NOMO-1 treated with dmso at 0.1 percent for 144 hours (cell line): Measurements from ENCODE around the gene LRMDA.

Experiments used
- DNase-seq: peaks from one replicate; lab custom pipeline; 2025; ENCODE audit not compliant: unreplicated experiment; lab: John Stamatoyannopoulos, UW

LRMDA gene

DNA sequence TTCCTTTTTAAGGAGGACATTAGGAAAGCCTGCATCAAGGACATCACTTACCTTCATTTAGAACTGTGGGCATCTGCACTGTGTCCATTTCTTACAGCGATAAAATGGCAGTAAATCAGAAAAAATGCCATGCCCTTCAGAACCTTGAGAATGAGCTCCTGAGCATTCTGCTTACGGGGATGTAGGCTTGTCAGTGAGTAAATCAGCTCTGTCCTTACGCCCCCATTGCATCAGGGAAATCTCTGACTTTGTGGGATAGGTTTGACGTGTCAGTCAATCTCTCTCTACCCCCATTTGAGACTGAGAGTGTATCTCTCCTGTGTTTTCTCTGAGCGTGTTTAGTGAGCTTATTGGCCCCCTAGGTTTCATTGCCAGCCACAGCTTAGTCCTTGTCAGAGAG, 837.1 kb downstream of the LRMDA start:
- DNase-seq: no peak

DNA sequence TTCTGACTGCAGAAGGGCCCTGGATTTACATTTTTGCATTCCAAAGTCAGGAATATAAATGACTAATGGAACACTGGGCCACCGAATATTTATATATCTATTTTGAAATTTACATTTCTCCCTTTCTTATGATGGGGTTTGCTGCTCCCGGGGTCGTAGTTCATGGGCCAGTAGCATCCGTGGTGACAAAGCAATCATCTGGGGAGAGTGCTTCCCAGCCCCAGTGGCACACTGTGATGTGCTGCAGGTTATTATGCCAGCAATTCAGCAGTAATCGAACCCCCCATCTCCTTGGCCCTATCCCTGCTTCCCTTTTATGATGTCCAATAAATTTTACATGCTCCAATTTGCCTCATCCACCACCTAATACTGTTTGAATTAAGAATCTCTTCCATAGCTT, 837.5 kb downstream of the LRMDA start:
- DNase-seq: no peak

DNA sequence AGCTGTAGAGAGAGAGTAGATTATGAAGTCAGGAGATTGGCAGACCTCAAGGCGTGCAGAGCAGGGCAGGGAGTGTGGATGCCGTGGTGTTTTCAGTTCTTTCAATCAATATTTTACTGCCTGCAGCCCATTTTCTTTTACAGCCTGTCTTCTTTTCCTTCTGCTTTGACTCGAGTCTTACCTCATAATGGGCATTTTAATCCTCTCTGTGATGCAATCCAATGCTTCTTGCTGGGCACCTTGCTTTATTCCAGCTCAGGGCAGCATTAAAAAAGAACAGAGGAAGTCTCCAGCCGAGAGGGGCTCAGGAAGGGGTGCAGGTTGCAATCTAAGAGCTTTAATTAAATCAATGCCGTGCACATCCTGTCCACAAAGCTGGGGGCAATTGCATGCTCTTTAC, 839.0 kb downstream of the LRMDA start:
- DNase-seq: peak; percentile 42

DNA sequence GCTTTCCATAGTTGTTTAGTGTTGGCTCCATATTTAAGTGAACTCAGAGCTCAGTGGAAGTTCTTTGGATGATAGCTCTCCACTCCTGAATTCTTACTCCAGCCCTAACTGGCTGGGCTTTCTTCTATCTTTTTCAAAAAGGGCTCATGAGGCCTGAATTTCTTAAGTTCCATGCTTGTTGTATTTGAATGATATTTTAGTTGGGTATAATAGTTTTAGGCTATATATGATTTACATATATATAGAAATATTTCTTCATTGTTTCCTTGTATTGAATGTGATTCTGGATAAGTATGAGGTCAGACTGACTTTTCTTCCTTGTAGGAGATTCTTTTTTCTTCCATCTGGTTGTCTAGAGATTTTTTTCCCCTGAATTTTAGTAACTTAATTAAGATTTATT, 843.5 kb downstream of the LRMDA start:
- DNase-seq: no peak

DNA sequence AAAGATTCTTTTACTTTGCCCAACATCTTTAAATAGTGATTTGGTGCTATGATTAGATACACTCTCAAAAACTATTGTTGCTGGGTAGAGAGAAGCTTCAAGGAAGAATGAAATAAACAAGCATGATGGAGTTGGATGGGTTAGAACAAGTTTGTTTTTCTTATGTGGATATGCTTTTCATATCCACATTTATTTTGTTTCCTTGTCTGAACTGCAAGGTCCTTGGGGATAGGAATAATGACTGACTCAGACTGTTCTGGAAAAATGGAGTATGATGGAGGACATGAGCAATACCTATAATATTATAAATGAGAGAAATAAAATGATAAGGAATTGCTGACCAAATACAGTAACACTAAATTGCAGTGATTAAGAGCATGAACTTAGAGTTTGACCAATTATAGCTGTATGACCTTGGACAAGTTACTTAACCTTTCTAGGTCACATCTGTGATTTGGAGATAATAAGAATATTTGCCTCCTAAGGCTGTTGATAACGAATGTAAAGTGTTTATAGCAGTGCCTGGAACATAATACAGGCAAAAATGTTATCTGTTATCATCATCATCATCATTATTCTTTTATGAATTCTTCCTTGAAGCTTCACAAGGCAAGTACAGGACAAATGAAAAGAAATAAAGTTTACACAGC, 847.5 kb downstream of the LRMDA start:
- DNase-seq: no peak

DNA sequence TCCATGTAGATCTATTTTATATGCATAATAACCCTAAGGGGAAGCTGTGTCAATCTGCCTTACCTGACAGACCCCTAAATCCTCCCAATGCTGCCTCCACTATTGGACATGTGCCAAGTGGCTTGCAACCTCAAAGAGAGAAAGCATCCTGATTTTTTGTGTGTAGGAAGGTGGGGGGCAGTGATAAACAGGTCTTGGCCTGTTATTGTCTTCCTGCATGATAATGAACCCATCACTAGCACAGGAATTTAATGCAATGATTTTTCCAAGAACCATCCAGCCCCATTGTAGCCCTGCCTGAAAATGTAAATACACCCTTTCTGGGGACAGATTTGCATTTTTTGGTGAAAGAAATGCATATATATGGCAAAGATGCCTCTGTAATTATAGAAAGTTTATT, 850.2 kb downstream of the LRMDA start:
- no peak for DNase-seq

DNA sequence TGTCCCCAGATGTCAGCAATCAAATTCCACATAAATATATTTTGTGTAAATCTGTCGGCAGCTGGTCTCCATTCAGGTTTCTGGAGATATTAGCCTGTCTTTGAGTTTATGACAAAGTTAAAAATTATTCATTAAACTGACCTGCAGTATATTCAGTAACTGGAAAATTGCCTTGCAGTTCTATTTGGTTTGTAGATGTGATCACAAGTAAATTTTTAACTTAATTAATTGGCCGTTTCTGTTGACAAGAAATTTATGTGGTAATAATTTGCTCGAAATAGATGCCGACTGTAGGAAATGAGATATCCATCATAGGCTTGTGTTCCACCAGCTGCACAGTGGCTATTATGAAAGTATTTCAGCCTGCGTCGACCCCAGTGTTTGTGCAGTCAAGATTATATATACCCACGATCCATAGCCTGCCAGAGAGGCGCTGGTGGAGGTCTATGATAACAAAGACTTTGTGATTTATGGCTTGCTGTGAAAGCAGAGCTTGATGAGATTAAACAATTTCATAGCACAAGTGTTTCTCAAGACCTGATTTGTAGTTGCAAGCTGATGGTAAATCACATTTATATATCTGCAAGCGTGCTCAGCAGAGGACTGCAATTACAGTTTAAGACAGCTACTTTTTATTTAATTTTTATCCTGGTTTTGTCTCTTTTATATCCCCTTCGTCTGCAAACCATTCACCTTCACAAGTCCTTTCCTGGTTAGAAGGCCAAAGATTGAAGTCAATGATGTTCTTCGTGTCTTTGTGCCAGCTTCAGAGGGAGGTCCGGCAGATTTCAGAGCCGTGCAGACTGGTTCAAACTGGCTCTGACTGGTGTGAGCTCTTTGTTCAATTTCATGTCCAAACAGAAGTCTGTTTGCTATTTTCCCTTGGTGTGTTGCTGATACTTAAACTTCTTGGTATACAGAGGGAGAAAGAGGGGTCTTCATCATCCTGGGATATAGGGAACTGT, 850.9 kb downstream of the LRMDA start:
- DNase-seq: no peak

DNA sequence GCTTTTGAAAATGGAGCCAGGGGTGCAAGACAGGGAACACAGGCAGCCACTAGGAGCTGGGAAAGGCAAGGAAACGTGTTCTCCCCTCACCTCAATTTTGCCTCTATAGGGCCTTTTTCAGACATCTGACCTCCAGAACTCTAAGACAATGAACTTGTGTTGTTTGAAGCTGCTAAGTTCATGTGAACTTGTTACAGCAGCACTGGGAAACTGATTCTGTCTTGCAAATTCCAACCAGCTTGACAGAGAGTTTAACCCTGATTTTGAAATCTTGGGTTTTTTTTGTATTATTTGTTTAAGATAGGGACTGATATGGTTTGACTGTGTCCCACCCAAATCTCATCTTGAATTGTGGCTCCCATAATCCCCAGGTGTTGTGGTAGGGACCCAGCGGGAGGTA, 852.9 kb downstream of the LRMDA start:
- DNase-seq: no peak

DNA sequence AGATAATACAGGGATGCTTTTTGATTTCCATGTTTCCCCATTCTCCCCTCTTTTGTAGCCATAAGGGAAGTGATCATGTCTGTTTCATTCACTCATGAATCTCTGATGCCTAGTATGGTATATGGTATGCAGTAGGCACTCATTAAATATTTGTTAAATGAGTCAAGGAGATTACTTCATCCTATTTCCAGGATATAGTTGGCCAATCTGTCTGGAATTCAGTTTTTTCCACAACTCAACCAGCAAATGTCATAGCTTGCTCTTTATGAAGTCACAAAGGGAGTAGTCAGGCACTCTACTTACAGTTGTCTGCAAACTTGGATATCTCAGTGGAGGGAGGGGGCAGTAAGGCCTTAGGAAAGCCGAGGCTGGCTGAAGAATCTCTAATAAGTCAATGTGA, 853.6 kb downstream of the LRMDA start:
- no peak for DNase-seq

DNA sequence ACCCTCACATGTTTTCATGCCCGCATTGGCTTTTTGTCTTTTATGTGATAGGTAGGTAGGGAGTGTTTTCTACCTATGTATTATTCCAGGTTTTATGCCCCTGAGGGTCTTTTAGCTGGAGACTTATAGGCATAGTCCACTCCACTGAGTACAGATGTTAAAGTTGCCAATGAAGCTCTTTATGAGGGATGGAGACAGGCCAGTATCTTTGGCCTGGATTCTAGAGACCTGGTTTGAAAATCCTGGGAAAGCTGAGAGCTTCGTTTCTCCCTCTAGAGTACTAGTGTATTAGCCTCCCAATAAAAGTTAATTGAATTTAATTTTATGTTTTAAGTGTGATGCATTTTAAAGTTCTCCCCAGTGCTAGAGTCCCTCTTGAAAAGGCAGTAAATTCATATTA, 854.1 kb downstream of the LRMDA start:
- DNase-seq: no peak

DNA sequence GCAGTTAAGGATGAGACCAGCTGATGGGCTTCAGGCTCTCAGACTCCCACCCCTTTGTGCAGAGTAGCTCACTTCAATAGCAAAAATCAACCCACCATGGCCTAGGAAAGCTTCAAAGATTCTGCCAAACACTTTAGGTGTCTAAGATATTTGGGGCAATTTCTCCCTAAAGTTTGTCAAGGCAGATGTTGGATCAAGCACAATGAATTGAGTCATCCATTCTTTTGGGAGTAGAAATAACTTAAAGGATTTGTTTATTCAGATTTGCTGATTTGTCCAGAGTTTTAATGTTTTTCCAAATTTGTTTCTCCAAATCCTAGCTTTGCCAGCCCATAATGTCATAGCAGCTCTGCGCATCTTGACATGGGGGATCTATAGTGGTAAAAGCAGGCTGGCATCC, 855.1 kb downstream of the LRMDA start:
- DNase-seq: no peak

DNA sequence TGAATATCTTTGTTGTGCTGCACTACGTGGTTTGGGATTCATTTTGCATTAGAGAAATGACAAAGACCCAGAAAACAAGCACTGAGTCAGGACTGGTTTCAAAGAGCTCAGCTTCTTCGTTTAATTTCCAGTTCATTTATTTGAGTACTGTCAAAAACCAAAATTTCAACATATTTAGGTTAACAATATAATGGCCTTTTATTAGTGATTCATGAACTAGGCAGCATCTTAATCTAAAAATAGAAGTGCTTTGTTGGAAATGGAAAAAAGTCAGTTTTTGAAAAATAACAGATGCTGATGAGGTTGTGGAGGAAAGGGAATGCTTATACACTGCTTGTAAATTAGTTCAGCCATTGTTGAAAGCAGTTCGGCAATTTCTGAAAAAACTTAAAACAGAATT, 856.4 kb downstream of the LRMDA start:
- DNase-seq: no peak

DNA sequence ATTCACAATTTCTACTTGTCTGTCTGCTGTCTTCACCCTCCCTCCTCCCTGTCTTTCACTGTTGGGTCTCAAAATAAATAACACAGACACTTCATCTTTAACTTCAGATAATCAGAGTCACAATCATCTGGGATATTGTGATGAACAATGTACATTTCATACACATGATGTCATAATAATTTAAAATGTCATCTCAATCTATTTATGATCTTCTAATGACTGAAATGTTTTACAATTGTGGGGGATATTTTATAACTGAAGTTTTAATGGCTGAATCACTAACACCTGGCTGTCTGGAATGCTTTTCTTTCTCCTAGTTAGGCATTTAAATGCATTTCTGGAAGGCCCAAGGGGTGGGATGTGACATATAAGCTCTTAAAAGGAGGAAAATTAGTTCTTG, 859.8 kb downstream of the LRMDA start:
- DNase-seq: no peak

DNA sequence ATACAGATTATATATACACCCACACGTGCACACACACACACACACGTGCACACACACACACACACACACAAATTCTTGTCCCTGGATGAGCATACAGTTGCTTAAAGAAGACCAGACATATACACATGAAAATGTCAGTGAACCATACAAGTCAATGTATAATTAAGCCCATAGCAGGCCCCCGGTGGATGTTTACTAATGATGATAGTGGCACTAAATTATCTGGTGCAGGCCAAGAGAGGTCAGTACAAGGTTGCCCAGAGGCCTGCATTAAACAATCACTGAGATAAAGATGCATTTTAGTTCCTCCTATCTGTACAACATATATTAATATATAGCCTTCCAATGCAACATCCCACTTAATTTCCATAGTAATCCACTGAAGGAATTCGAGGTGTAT, 860.5 kb downstream of the LRMDA start:
- no peak for DNase-seq

DNA sequence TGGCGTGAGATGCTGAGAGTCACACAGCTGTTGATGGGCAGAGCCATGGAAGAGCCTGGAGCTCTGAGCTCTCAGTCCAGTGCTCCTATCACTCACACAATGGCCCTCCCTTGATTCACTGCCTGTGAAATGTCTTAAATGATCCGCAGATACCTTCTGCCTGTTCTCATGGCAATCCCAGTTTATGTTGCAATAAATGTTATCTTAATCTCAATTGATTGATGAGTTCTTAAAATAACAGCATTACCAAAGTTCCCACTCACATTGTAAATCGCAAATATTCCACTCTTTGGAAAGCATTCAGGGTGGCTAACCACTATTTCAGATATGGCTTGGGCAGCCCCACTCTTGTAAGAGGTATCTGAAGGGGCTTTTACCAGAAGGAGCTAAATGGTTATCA, 865.5 kb downstream of the LRMDA start:
- no peak for DNase-seq

DNA sequence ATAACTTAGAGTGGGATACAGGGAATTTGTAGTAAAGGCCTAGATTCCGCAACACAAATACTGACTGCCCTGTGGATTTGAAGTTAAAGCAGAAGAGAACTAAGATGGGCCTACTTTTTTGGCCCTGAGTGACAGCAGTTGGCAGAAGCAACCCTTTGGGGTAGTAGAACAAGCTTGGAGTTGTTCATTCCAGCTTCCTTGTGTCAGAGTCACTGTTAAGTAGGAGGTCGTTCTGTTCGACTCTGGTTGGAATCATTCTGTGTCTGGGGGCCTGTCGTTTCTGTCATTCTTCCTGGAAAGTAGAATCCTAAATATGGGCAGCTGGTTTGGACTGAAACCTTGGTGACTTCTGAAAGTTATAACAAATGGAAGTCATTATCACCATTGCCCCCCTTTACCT, 865.9 kb downstream of the LRMDA start:
- DNase-seq: no peak

DNA sequence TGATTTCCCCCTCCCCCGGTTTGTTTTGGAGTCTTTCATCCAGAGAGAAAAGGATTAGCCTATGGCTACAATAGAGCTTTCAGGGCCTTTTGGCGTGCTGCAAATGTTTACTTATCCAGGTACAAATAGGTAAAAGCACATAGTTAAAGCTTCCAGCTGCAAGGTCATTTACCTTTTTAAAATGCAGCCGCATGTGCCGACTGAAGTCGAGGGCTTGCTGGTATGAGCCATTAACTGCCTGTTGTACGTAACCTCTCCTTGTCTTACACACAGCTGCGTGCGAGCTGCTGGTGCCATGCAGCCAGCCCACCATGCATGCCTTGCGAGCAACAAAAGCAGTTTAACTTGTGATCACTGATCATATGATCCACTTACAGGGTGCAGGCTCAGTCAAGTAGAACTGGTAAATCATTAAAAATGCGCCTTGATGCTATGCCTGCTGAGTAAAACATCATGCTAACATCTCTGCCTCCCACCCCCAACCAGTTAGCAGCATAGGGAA, 866.4 kb downstream of the LRMDA start:
- DNase-seq: no peak

DNA sequence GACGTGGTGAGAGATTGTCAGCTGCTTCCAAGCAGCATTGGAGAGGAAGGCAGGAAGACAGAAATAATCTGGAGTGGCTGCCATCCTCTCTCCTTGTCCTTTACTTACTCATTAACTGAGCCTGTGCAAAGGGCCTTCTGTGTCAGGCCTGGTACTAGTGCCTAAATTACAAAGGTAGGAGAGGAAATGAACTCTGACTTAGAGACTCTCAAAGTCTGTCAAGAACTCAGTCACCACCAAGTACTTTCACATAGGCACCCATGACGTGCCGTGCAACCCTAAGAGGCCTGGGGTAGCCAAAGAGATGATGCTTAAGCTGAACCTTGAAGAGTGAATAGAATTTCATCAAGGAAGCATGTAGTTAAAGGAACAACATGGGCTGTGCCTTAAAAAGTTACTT, 866.9 kb downstream of the LRMDA start:
- no peak for DNase-seq

DNA sequence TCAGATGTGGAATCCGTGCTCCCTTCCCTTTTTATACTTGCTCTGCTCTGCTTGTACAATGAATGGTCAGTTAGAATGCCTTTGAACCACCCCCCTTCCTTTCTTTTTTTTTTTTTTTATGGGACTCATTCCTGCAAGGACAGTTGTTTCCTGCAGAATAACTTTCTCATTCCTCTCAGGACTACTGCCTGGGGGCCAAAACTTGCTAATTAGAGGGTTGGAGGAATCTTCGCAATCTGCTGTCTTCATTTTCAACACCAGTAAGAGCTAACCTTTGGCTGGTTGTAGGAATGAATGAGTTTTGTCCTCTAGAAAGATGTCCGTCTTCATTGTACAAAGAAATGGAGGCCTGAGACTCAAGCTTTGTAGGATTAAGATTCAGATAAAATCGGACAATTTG, 868.1 kb downstream of the LRMDA start:
- DNase-seq: no peak

DNA sequence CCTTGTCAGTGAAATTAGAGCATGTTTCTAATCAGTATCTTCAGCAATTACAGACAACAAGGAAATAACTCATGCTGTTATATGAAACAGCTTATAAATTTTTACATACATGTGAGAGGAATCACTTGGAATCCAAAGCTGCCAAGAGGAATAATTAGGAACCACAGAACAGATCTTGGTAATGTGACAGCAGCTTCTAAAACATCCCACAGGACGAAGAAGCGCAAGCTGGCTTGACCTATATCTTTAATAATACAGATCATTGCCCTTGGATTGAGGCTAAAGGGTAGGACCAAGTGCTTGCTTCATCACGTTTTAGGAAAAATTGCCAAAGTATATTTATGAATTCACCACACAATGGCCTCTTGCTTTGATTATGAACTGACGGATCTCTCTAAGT, 869.8 kb downstream of the LRMDA start:
- no peak for DNase-seq

DNA sequence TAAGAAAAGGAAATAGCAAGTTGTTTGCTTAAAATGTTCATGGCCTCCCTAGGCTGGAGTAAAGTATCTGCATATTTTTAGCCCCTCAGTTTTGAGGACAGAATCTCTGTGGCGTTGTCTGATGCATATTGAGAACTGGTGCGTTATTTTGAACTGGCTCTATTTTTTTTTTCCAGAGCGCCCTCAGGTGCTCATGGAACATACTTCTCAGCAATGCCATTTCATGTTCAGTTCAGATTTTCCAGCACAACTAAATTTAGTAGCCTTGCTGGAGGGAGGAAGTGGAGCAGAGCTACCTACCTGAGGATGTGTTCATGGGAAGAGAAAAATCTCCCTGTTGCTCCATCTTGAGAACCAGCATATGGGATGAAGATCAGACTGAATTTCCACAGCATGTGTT, 870.5 kb downstream of the LRMDA start:
- no peak for DNase-seq

DNA sequence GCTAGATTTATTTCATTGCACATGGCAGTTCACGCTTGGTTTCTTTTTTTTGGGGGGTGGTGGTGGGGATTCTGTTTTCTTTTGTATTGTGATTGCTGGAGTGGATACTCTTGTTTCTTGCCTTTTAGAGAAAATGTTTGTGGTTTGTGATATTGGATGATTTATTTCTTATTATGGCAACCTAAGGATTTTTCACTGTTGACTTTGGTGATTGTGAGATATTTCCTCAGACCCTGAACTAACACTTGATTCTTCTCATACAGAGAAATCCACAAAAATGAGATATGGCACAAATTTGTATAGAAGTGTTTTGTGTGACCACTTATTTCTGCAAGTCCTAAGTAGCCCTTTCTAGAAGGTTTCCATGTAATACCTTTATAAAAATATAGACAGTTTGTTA, 871.1 kb downstream of the LRMDA start:
- DNase-seq: no peak
